Kidney (tissue), 14 donors: ENCODE results near the gene DMXL1. TPM values are rescaled to one million over a fixed set of nuclear protein-coding genes. Genes with fewer than 3 reads are reported as not detected.
"Not testable (repeated sequence)": the region's sequence is repeated elsewhere in the genome, so short reads cannot be mapped to it uniquely, and the experiment has no call there.

Experiments used
- DNase-seq, 5 donors: peaks; one replicate each; pipeline ENCODE4 v3.0.0-alpha.2; 2013 to 2020
- FAIRE-seq: peaks from 2 replicates; lab custom pipeline; 2012; peaks lifted over from hg19 to GRCh38; lab: Jason Lieb, UNC
- H3K27ac ChIP-seq, 2 donors: one replicate each; pipeline ENCODE4 v1.7.0; 2013; ENCODE audit warnings: low read depth in 2 of 2, low read length in 2 of 2, inconsistent platforms in 1 of 2
- H3K27me3 ChIP-seq: one replicate; pipeline ENCODE4 v1.7.1; 2013; ENCODE audit warnings: low read length, inconsistent platforms; ENCODE audit not compliant: control insufficient read depth, insufficient read depth
- H3K36me3 ChIP-seq, 3 donors: one replicate each; pipeline versions ENCODE4 v1.7.0 to v1.7.1; 2013; ENCODE audit warnings: low read length in 3 of 3, control low read depth in 1 of 3, inconsistent platforms in 1 of 3; ENCODE audit not compliant: insufficient read depth in 3 of 3, control insufficient read depth in 2 of 3
- H3K4me1 ChIP-seq, 3 donors: one replicate each; pipeline versions ENCODE4 v1.7.0 to v1.7.1; 2013; ENCODE audit warnings: low read length in 3 of 3, inconsistent platforms in 1 of 3, low read depth in 1 of 3; ENCODE audit not compliant: control insufficient read depth in 2 of 3, insufficient read depth in 2 of 3
- H3K4me3 ChIP-seq, 3 donors: one replicate each; pipeline versions ENCODE4 v1.7.0 to v1.8.1; 2013; ENCODE audit warnings: low read length in 3 of 3, control low read depth in 1 of 3, inconsistent platforms in 1 of 3
- H3K9ac ChIP-seq, 3 donors: one replicate each; pipeline versions ENCODE4 v1.7.0 to v1.7.1; 2013; ENCODE audit warnings: low read length in 3 of 3, control low read depth in 1 of 3, inconsistent platforms in 1 of 3
- H3K9me3 ChIP-seq, 3 donors: one replicate each; pipeline versions ENCODE4 v1.7.0 to v1.7.1; 2013; ENCODE audit warnings: low read length in 3 of 3, control low read depth in 1 of 3, inconsistent platforms in 1 of 3; ENCODE audit not compliant: control insufficient read depth in 2 of 3, insufficient read depth in 1 of 3
- intact Hi-C: fragments of 100-400 bp; cut with DNase I; formaldehyde crosslinking; loops from one replicate; pipeline ENCODE4 v1.11.1; 2022
- polyA plus RNA-seq: library from polyadenylated mRNA; stranded (reverse); fragments of 350-450 nt; fragmentation: Illumina TruSeq; extraction: RNeasy Lipid Tissue Mini Kit (QIAGEN cat#74804); gene quantifications from one replicate; pipeline ENCODE4 v1.2.3, GENCODE V29; 2014; ENCODE audit warnings: low read depth, low replicate concordance; ENCODE audit not compliant: insufficient read depth
- total RNA-seq: library from RNA; stranded (reverse); fragmentation: NEBNext Ultra II Directional; extraction: Animal tissue kit (Norgen Biotek cat#: 25700); gene quantifications from one replicate; pipeline ENCODE4 v1.2.1, GENCODE V29; 2021
- TF ChIP-seq, protein P1 (sequence below): IDR thresholded peaks from 3 replicates; pipeline ENCODE4 v1.5.1; 2012; ENCODE audit warnings: mild to moderate bottlenecking, moderate library complexity, borderline replicate concordance; ENCODE audit not compliant: insufficient read depth; ENCODE audit errors: extremely low read depth
- donor health status: control.
- donor health status: control.
- donor health status: control.
- donor health status: control.
- donor health status: control.
- donor health status: DM: yes; HTN: yes; CAD: no.
- donor health status: Normal renal cell carcinoma (clear cell type).

DMXL1 gene
- total and polyA plus RNA-seq, 2 donors from 2014 or later: 17.1 to 57.7 TPM

DNA sequence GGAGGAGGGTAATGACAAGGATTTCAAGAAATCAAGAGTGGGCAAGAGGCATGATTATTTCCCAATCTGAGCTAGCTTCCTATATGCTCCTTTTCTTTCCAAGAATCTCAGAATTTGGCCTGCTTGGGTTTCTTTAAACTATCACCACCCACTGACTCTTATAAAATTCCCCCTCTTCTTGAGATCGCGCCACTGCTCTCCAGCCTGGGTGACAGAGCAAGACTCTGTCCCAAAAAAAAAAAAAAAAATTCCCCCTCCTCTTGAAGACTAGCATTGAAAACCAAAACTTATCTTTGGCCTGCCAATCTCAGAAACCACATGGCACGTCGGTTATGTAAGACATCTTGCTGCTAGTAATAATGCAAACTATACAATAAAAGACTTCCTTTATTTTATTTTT, 3.4 kb upstream of the DMXL1 start:
- Histone ChIP-seq H3K36me3 (no peaks in the 10 kb centered on the region), H3K4me1 (peaks cover 0 to under 1% (median 0%) of the 10 kb centered on the region in 3 donors), H3K9me3 (no peaks in the 10 kb centered on the region), H3K4me3 (no peak overlapping the region), H3K9ac (no peak overlapping the region), H3K27me3 (no peaks in the 10 kb centered on the region), H3K27ac (no peak overlapping the region)
- no peak for DNase-seq
- FAIRE-seq: no peak
- intact Hi-C loops: no loop called here
- TF ChIP-seq, protein P1, sequence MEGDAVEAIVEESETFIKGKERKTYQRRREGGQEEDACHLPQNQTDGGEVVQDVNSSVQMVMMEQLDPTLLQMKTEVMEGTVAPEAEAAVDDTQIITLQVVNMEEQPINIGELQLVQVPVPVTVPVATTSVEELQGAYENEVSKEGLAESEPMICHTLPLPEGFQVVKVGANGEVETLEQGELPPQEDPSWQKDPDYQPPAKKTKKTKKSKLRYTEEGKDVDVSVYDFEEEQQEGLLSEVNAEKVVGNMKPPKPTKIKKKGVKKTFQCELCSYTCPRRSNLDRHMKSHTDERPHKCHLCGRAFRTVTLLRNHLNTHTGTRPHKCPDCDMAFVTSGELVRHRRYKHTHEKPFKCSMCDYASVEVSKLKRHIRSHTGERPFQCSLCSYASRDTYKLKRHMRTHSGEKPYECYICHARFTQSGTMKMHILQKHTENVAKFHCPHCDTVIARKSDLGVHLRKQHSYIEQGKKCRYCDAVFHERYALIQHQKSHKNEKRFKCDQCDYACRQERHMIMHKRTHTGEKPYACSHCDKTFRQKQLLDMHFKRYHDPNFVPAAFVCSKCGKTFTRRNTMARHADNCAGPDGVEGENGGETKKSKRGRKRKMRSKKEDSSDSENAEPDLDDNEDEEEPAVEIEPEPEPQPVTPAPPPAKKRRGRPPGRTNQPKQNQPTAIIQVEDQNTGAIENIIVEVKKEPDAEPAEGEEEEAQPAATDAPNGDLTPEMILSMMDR: no peak

DNA sequence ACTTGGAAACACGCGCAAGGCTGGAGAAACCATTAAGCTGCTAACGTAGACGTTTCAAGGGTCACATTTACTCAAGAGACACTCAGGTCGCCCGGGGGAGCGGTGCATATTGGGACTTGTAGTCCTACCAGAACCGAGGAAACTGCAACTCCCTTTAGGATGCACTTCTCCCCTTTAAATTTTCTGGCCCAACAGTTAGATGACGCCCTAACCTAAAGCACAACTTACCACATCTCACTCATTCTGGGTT, 384 bp upstream of the DMXL1 start:
- intact Hi-C loops: no loop called here
- H3K36me3 ChIP-seq: no peaks in the 10 kb centered on the region
- peaks cover 0 to 10% (median 0%) of the 10 kb centered on the region in 3 donors for H3K4me1 ChIP-seq
- peak in 1 of 5 donors; percentile 92 for DNase-seq
- peak overlapping the region; percentile 89 to 98 (median 95) for H3K4me3 ChIP-seq
- no peak for FAIRE-seq
- H3K9me3 ChIP-seq: no peaks in the 10 kb centered on the region
- H3K27me3 ChIP-seq: no peaks in the 10 kb centered on the region
- TF ChIP-seq, protein P1: no peak
- H3K9ac ChIP-seq: peak overlapping the region; percentile 82 to 93 (median 92)
- peak overlapping the region; percentile 95 to 97 for H3K27ac ChIP-seq

DNA sequence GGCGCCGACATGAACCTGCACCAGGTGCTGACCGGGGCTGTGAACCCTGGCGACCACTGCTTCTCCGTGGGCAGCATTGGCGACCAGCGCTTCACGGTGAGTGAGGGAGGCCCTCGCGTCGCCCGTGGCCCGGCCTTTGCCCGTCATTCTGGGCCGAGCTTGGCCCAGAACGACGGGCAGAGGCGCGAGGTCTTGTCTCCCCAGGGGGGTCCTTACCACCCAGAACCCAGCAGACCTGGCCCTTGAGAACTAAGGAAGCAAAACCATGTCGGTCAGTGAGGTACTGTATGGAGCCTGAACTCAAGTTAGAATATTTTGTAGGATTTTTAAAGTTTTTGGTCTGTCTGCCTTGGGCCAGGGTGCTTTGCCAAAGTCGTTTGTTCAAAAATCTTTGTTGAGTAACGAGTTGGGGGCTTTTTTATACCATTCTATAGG, 691 bp downstream of the DMXL1 start:
- FAIRE-seq: no peak
- peak in 1 of 5 donors; percentile 57 for DNase-seq
- TF ChIP-seq, protein P1: no peak
- peak overlapping the region; percentile 95 to 97 for H3K27ac ChIP-seq
- no peaks in the 10 kb centered on the region for H3K27me3 ChIP-seq
- intact Hi-C loops: no loop called here
- peak overlapping the region; percentile 73 to 97 (median 93) for H3K9ac ChIP-seq
- peak overlapping the region; percentile 89 to 98 (median 95) for H3K4me3 ChIP-seq
- H3K9me3 ChIP-seq: no peaks in the 10 kb centered on the region
- H3K4me1 ChIP-seq: peaks cover 0 to 15% (median 0%) of the 10 kb centered on the region in 3 donors
- no peaks in the 10 kb centered on the region for H3K36me3 ChIP-seq

DNA sequence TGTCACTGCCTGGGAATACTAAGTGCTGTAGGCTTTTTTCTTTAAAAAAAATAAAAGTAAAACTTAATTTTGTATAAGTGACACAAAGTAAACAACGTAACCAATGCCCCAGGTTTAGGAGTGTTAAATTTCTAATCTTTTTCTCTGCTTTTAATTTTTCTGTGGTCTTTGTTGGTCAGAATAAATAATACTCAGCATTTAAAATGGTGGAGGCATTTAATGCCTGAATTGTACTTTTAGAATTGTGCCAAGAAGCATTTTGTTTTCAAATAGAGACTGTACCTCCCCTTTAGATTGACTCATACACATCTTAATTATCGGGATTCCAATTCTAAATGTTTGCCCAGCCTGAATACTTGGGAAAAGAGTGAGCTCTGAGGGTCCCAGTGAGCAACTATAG, 1.6 kb downstream of the DMXL1 start:
- H3K4me3 ChIP-seq: peak overlapping the region; percentile 7 to 98 (median 89)
- no peak for DNase-seq
- H3K27ac ChIP-seq: no peak overlapping the region
- no peak for FAIRE-seq
- H3K36me3 ChIP-seq: no peaks in the 10 kb centered on the region
- no peaks in the 10 kb centered on the region for H3K9me3 ChIP-seq
- peak overlapping the region; percentile 11 to 38 (median 38) for H3K9ac ChIP-seq
- intact Hi-C loops: no loop called here
- no peaks in the 10 kb centered on the region for H3K27me3 ChIP-seq
- peaks cover 0 to 15% (median 0%) of the 10 kb centered on the region in 3 donors for H3K4me1 ChIP-seq
- TF ChIP-seq, protein P1: no peak

DNA sequence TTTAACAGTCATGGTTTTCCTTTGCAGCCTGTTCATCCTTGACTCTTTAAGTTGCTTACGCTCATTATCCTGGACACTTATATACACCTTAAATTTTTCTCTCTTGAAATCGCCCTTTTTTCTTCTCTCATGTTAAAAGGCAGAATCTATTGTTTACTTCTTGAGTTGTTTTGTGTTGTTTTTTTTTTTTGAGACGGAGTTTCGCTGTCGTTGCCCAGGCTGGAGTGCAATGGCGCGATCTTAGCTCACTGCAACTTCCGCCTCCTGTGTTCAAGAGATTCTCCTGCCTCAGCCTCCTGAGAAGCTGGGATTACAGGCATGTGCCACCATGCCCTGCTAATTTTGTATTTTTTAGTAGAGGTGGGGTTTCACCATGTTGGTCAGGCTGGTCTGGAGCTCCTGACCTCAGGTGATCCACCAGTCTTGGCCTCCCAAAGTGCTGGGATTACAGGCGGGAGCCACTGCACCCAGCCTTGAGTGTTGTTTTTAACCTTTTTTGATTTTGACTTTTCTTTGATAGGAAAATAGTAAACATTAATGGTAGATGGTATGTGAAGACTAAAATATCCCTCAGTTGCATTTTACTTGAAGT, 3.0 kb downstream of the DMXL1 start:
- FAIRE-seq, H3K9me3 ChIP-seq, DNase-seq, H3K9ac ChIP-seq, H3K36me3 ChIP-seq, H3K27me3 ChIP-seq, intact Hi-C loops, H3K27ac ChIP-seq: not testable (repeated sequence)
- H3K4me3 ChIP-seq: peak overlapping the region in 2 of 3 donors; percentile 12 to 98
- peaks cover 0 to 15% (median 0%) of the 10 kb centered on the region in 3 donors for H3K4me1 ChIP-seq
